Stimulated activated CD8-positive, alpha-beta memory T cell treated with anti-CD3 and anti-CD28 coated beads, Interleukin-15, amount 100 ng/mL, for 1 hour (primary cell): ENCODE data around the gene RAPGEF6.
"Not testable (repeated sequence)": the region's sequence is repeated elsewhere in the genome, so short reads cannot be mapped to it uniquely, and the experiment has no call there.

ENCODE experiments used
- DNase-seq: peaks from one replicate; pipeline ENCODE4 v3.0.0-alpha.2; 2020; ENCODE audit warnings: low read depth

Gene RAPGEF6

GRCh38 chr5:131634996-131635683 lies at the start of gene RAPGEF6:
Gene RAPGEF6, minus strand, starts transcription at chr5:131635229. Its CDS starts 199 bp downstream, at chr5:131635030.
- DNase-seq, result peak; percentile 91

- DNase-seq, result no peak
Observed at GRCh38 chr5:131684595-131684994, 49.6 kb upstream of the RAPGEF6 start.

- DNase-seq, result no peak
Observed at GRCh38 chr5:131684051-131684450, 49.0 kb upstream of the RAPGEF6 start.

- DNase-seq, result no peak
Observed at GRCh38 chr5:131682826-131683225, 47.8 kb upstream of the RAPGEF6 start.

- DNase-seq, result no peak
Observed at GRCh38 chr5:131682175-131682574, 47.1 kb upstream of the RAPGEF6 start.

GRCh38 chr5:131679911-131680310 lies 44.9 kb upstream of the RAPGEF6 start:
- no peak for DNase-seq

- not testable (repeated sequence) for DNase-seq
Observed at GRCh38 chr5:131678273-131678672, 43.2 kb upstream of the RAPGEF6 start.

GRCh38 chr5:131677115-131677514 lies 42.1 kb upstream of the RAPGEF6 start:
- DNase-seq, result no peak

GRCh38 chr5:131672776-131673175 lies 37.7 kb upstream of the RAPGEF6 start:
- DNase-seq, result no peak

- DNase-seq, result no peak
Observed at GRCh38 chr5:131671994-131672655, 37.1 kb upstream of the RAPGEF6 start.

GRCh38 chr5:131671409-131671808 lies 36.4 kb upstream of the RAPGEF6 start:
- no peak for DNase-seq

GRCh38 chr5:131664929-131665328 lies 29.9 kb upstream of the RAPGEF6 start:
- no peak for DNase-seq

GRCh38 chr5:131661933-131662332 lies 26.9 kb upstream of the RAPGEF6 start:
- no peak for DNase-seq

GRCh38 chr5:131659841-131660240 lies 24.8 kb upstream of the RAPGEF6 start:
- DNase-seq, result no peak

GRCh38 chr5:131659290-131659689 lies 24.3 kb upstream of the RAPGEF6 start:
- DNase-seq, result no peak

GRCh38 chr5:131654776-131655175 lies 19.7 kb upstream of the RAPGEF6 start:
- DNase-seq, result no peak

GRCh38 chr5:131654309-131654708 lies 19.3 kb upstream of the RAPGEF6 start:
- no peak for DNase-seq

- DNase-seq, result no peak
Observed at GRCh38 chr5:131649161-131649560, 14.1 kb upstream of the RAPGEF6 start.

- DNase-seq, result no peak
Observed at GRCh38 chr5:131647048-131647769, 12.2 kb upstream of the RAPGEF6 start.

- no peak for DNase-seq
Observed at GRCh38 chr5:131644822-131645221, 9.8 kb upstream of the RAPGEF6 start.

GRCh38 chr5:131644370-131644769 lies 9.3 kb upstream of the RAPGEF6 start:
- DNase-seq, result no peak

- DNase-seq, result no peak
Observed at GRCh38 chr5:131641494-131641893, 6.5 kb upstream of the RAPGEF6 start.
